NCI-H128 (cell line): Measurements from ENCODE around the gene ARPC1B.

Source experiments
- DNase-seq: peaks from one replicate; lab custom pipeline; 2025; ENCODE audit not compliant: unreplicated experiment; lab: John Stamatoyannopoulos, UW

The ARPC1B gene

GRCh38 chr7:99440195-99440594 is 65.7 kb downstream of the ARPC1B start:
- no peak for DNase-seq
